ENCODE results near the gene JARID2.

JARID2 gene

DNA sequence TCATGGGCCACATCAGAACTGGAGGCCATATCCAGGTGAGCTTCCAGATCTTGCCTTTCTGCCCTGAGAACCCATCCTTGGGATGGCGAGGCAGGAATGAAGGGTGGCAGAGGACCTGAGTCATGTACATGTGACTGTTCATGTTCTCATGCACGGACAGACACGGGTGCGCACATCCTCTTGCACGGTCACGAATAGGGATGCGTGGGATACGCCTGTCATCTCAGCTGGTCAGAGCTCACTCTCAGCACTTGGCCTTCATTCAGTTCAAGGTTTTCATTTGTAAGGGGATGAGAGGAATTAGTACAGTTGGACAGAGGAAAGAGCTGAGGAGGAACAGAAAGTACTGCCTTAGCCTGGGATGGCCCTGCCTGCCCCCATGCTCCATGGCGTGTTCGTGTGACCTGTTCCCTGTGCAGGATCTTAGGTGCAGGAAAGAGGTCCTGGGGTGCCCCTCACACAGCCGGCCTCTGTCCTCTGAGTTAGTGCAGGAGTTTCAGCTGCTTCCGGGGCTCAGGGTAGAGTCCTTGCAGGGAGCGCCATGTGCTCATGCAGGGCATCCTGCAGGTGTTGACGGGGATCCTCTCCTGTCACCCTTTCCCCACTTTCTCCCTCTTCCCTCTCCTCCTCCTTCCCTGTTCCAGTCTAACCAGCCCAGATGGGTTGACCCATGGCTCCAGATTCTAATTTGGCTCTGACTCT lies 243.5 kb downstream of the JARID2 start:
- TF ChIP-seq, protein P1, sequence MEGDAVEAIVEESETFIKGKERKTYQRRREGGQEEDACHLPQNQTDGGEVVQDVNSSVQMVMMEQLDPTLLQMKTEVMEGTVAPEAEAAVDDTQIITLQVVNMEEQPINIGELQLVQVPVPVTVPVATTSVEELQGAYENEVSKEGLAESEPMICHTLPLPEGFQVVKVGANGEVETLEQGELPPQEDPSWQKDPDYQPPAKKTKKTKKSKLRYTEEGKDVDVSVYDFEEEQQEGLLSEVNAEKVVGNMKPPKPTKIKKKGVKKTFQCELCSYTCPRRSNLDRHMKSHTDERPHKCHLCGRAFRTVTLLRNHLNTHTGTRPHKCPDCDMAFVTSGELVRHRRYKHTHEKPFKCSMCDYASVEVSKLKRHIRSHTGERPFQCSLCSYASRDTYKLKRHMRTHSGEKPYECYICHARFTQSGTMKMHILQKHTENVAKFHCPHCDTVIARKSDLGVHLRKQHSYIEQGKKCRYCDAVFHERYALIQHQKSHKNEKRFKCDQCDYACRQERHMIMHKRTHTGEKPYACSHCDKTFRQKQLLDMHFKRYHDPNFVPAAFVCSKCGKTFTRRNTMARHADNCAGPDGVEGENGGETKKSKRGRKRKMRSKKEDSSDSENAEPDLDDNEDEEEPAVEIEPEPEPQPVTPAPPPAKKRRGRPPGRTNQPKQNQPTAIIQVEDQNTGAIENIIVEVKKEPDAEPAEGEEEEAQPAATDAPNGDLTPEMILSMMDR (conservative IDR thresholded peaks at IDR 0.05; ENCODE audit: low read depth, low read length): no peak
- DNase-seq (ENCODE audit: low read depth): no peak
- no peak overlapping the region for H3K4me3 ChIP-seq (ENCODE audit: low read depth, low read length)

DNA sequence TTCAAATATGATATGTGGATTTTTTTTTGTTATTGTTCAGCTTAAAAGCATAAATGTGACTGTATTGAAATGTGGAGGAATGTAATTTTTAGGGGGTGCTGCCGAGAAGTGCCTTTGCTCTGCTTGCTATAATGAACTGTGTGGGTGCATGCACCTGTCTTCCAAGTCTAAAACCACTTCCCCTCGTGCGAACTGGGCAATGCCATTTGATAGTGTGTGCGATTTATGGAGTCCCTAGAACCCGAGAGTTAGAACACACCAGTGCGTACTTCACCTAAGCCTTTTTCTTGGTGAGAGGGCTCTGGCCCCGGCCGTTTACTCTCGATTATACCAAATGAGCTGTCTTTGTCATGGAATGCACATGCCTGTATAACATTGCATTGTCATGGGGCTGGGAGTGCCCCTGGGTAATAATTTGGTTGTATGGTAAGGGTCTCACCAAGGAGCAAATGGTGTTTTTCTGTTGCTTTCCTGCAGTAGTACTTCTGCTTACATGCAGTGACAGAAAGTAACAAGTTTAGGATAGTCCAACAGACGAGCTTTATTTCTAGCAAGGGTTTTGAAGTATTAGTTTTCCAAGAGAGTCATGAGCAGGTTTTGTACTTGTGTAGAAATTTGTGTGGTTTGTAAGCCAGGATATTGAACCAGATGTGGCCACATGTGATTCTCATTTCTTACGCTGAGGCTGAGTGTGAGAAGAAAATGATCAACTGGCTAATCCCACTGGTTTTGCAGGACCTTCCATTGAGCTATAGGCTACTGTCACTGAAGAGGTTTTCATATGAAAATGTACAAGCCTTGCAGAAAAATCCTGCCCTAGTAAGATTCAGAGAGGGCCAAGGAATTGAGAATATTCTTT lies 244.6 kb downstream of the JARID2 start:
- H3K4me3 ChIP-seq (ENCODE audit: low read depth, low read length): no peak overlapping the region
- TF ChIP-seq, protein P1 (conservative IDR thresholded peaks at IDR 0.05; ENCODE audit: low read depth, low read length): no peak
- no peak for DNase-seq (ENCODE audit: low read depth)

DNA sequence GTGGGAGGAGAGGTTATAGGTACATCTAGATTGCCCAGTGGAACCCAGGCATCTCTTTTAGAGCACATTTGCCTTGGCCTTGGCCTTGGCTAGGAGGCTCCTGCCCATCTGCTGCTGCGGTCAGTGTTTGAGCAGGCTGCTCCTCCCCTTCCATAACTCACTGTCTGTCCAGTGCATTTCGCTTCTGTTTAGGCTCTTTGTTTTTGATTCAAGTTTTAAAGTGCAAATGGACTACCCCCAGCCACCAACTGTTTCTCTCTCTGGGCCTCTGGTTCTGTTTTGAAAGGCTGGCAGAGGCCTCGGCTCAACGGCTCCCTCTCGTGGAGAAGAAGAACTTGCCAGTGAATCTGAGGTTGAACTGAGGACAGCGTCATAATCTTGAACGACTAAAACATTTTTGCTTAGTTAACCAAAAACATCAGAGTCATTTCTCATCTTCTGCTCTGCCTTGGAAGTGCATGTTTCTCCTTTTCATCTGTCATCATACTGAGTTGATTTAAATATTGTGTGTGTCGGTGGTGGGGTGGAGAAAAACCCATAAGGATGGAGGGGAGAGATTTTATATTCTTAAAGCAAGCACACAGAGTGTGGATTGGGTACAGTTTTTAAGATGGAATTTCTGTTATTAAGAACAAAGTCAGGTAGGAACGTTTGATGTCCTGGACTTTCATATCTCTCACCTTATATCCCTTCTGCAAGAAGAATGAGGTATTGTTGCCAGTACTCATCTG lies 245.6 kb downstream of the JARID2 start:
- no peak overlapping the region for H3K4me3 ChIP-seq (ENCODE audit: low read depth, low read length)
- TF ChIP-seq, protein P1 (conservative IDR thresholded peaks at IDR 0.05; ENCODE audit: low read depth, low read length): peak; percentile 100
- DNase-seq (ENCODE audit: low read depth): peak; percentile 89

DNA sequence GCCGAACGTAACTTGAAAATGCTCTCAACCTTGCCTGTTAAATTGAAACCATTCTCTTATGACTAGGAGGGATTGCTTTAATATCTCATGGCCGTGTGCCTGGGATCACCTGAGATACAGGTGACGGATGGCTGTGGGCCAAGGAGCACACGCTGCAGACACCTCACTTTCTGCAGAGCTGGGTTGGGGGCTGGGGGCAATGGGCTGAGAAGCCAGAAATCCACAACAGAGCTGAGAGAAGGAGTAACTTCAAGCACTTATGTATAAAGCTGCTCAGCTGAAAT lies 246.1 kb downstream of the JARID2 start:
- DNase-seq (ENCODE audit: low read depth): no peak
- H3K4me3 ChIP-seq (ENCODE audit: low read depth, low read length): no peak overlapping the region
- TF ChIP-seq, protein P1 (conservative IDR thresholded peaks at IDR 0.05; ENCODE audit: low read depth, low read length): no peak

DNA sequence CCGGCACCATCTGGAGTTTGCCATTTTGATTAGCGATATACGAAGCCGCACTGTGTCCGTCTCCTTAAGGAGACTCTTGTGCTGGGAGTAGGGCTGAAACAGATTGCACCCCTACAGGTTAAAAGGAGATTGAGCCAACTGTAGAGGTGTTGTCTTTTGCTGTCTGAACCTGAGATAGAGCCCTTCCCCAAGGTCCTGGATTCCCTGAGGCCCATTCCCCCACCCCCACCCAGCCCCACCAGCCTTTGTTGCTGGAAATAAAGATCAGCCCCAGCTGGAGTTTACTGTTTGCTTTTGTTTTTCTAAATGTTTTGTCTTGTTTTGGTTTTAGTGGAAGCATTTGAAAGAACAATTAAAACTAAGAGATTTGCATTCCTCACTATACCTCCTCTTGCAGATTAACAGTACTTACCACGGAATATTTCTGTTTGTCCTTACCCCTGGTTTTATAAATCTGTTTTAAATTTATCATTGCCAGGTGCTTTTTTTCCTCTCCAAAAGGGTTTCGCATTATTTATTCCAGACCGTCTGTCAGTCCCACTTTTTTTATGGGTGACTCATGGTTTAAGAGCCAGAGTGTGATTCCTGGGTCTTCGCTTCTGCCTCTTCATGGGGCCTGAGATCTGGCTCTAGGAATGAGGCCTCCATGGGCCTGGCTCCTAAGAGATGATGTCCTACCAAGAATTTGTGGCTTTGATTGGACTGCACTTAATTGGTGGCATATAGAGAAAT lies 247.7 kb downstream of the JARID2 start:
- peak; percentile 45 for DNase-seq (ENCODE audit: low read depth)
- no peak overlapping the region for H3K4me3 ChIP-seq (ENCODE audit: low read depth, low read length)
- TF ChIP-seq, protein P1 (conservative IDR thresholded peaks at IDR 0.05; ENCODE audit: low read depth, low read length): no peak

DNA sequence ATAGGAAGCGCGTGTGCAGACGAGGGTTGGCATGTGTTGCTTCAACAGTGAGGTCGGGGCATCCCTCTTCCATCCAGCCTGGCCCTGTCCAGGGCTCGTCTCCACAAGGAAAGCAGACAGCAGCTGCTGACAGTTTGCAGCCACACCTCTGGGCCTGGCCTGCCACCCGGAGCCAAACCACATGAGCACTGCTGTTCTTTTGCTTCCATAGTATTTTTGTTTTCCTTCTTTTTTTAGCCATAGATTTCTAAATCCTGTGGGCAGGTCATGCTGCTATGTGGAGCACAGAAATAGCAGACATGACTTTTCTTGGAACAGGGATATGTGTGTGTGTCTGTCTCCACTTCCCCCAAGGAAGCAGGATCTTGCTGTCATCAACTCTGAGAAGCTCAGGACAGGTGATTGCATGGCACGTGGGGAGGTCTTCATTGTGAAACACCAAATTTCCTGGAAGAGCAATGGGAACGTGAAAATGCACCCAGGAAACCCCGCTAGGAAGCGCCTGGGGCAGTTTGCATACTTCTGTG lies 249.6 kb downstream of the JARID2 start:
- no peak overlapping the region for H3K4me3 ChIP-seq (ENCODE audit: low read depth, low read length)
- TF ChIP-seq, protein P1 (conservative IDR thresholded peaks at IDR 0.05; ENCODE audit: low read depth, low read length): no peak
- peak; percentile 43 for DNase-seq (ENCODE audit: low read depth)
